Activated CD4-positive, alpha-beta memory T cell treated with anti-CD3 and anti-CD28 coated beads, Interleukin-2, amount 10 ng/mL, durations not matched to agents 7 days and 5 days (primary cell): ENCODE results near the gene SLC25A5. TPM values are rescaled to one million over a fixed set of nuclear protein-coding genes. Genes with fewer than 3 reads are reported as not detected.
"Not testable (repeated sequence)": the region's sequence is repeated elsewhere in the genome, so short reads cannot be mapped to it uniquely, and the experiment has no call there.

Experiments
- CTCF ChIA-PET: fragments of 350-600 bp; sonication (Branson Sonifier 250); formaldehyde crosslinking; loops from one replicate; lab custom pipeline; 2021; ENCODE audit warnings: antibody characterized with exemption, inconsistent platforms; lab: Charles Lee
- POLR2A ChIA-PET: fragments of 350-600 bp; sonication (Branson Sonifier 250); formaldehyde crosslinking; loops from one replicate; lab custom pipeline; 2021; ENCODE audit warnings: antibody characterized with exemption; lab: Charles Lee
- DNase-seq: peaks from one replicate; pipeline ENCODE4 v3.0.0-alpha.2; 2020
- H3K27ac Mint-ChIP-seq: one replicate; pipeline ENCODE4 v1.8.0; 2021; ENCODE audit warnings: mild to moderate bottlenecking, mixed read lengths
- H3K27me3 Mint-ChIP-seq: one replicate; pipeline ENCODE4 v1.8.0; 2021; ENCODE audit warnings: mixed read lengths
- H3K36me3 Mint-ChIP-seq: one replicate; pipeline ENCODE4 v1.8.0; 2021; ENCODE audit warnings: low read depth, mixed read lengths
- H3K4me1 Mint-ChIP-seq: one replicate; pipeline ENCODE4 v1.8.0; 2021; ENCODE audit warnings: mixed read lengths
- H3K4me3 Mint-ChIP-seq: one replicate; pipeline ENCODE4 v1.8.0; 2021; ENCODE audit warnings: mild to moderate bottlenecking, mixed read lengths
- H3K9me3 Mint-ChIP-seq: one replicate; pipeline ENCODE4 v1.8.0; 2021; ENCODE audit warnings: mixed read lengths
- total RNA-seq, 2 experiments: library from RNA; stranded (reverse); gene quantifications; one replicate each; pipeline ENCODE4 v1.2.3, GENCODE V29; 2021

The SLC25A5 gene
- total RNA-seq, 2 experiments from 2014 or later = 403 TPM

DNA sequence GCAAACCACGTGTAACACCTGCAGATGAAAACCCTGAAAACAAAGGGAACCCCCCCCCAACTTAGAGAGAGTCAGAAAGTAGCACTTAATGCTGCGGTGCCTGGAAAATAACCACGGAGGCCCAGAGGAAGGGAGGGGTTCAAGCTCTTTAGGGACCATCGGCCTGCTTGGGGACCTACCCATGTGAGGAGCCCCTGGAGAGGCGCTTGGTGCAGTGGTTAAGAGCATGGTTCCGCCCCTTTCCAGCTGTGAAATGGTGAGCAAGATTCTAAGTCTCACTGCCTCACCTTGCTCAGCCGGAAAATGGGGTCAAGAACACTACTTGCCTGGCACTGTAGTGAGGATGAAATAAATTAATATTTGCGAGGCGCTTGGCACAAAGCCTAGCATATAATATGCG lies 13.8 kb downstream of the SLC25A5 start:
- Mint-ChIP-seq H3K27ac (no peak overlapping the region), H3K27me3 (peaks cover 4% of the 10 kb centered on the region), H3K36me3 (no peaks in the 10 kb centered on the region), H3K9me3 (no peaks in the 10 kb centered on the region), H3K4me1 (peaks cover 9% of the 10 kb centered on the region), H3K4me3 (no peak overlapping the region)
- ChIA-PET CTCF (interaction anchor here (1.0 to 3.7 kb wide), 10 partner anchors 10 to 405 kb away, joined by 3 to 53 read pairs (median 5); partner anchors contain the start of genes SEPTIN6 and SLC25A5), POLR2A (interaction anchor here (5.6 kb wide), 1 partner anchor 12 kb away, joined by 49 read pairs; the partner anchor contains the start of gene SLC25A5)
- DNase-seq = no peak

DNA sequence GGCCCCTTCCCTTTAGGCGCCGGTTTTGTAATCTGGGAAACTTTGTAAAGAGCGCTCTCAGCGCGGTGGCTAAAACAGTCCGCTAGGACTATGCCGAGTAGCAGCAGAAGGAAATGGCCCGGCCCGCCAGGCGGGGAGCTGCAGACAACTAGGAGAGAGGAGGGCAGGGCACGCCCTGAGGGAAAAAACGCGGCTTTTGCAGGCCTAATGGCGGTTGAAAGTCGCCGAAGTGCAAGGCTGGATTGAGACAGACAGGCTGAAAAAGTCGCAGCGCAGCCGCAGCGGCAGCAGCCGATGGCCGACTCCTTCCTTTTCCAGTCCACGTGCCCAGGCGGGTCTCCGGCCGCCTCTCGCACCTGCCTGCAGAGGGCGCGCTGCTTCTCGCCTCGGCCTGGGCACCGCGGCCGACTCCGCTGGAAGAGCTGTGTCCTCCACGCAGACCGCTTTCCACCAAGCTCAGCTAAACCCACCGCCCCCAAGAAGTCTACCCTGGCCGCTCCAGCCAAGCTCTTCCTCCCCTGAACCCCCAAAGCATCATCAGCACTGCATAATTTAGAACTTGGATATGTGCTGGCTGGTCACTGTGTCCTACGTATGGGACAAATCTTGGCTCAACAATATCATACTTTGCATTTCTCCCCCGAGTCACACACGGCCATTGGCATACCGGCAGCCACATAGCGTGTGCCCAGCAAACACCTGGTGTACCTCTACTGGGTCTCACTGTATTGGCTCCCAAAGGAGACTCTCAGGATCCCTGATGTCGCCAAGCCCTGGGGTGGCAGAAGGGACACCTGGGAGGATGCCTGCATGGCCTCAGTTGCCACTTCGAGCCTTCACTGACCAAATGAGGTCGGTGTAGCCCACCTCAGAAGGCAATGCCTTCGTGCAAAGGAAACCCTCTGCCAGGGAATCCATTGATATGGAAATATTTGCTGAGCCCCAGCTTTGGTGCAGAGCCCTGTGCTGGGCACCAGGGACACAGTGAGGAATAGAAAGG lies 14.5 kb downstream of the SLC25A5 start:
- Mint-ChIP-seq H3K4me3 (peak overlapping the region; percentile 64), H3K9me3 (no peaks in the 10 kb centered on the region), H3K36me3 (no peaks in the 10 kb centered on the region), H3K27ac (peak overlapping the region; percentile 59), H3K27me3 (peaks cover 4% of the 10 kb centered on the region), H3K4me1 (peaks cover 9% of the 10 kb centered on the region)
- DNase-seq = peak; percentile 72
- POLR2A ChIA-PET = interaction anchor here (5.6 kb wide), 1 partner anchor 13 kb away, joined by 49 read pairs; the partner anchor contains the start of gene SLC25A5
- CTCF ChIA-PET = interaction anchor here (0.7 to 3.7 kb wide), 18 partner anchors 9 to 404 kb away, joined by 3 to 53 read pairs (median 4); partner anchors contain the start of genes SEPTIN6, SLC25A5 and SOWAHD

DNA sequence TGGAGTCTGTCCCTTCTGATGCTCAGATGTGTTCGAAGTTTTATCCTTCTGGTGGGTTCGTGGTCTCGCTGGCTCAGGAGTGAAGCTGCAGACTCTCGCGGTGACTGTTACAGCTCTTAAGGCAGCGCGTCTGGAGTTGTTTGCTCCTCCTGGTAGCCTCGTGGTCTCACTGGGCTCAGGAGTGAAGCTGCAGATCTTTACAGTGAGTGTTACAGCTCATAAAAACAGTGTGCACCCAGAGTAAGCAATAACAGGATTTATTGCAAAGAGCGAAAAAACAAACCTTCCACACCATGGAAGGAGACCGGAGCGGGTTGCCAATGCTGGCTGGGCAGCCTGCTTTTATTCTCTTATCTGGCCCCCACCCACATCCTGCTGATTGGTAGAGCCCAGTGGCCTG lies 18.5 kb downstream of the SLC25A5 start:
- Mint-ChIP-seq H3K27me3 (peaks cover 3% of the 10 kb centered on the region), H3K4me3 (no peak overlapping the region), H3K27ac (no peak overlapping the region), H3K9me3 (no peaks in the 10 kb centered on the region), H3K4me1 (peaks cover 12% of the 10 kb centered on the region), H3K36me3 (no peaks in the 10 kb centered on the region)
- CTCF ChIA-PET = interaction anchor here (0.6 to 1.4 kb wide), 3 partner anchors 13 to 410 kb away, joined by 4 to 5 read pairs (median 5); no protein-coding TSS in a partner anchor
- DNase-seq = no peak
- POLR2A ChIA-PET = interaction anchor here (0.9 kb wide), 1 partner anchor 18 kb away, joined by 4 read pairs; no protein-coding TSS in a partner anchor

DNA sequence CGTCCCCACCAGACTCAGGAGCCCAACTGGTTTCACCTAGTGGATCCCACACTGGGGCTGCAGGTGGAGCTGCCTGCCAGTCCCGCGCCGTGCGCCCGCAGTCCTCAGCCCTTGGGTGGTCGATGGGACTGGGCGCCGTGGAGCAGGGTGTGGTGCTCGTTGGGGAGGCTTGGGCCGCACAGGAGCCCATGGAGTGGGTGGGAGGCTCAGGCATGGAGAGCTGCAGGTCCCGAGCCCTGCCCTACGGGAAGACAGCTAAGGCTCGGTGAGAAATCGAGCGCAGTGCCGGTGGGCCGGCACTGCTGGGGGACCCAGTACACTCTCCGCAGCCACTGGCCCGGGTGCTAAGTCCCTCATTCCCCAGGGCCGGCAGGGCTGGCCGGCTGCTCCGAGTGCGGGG lies 19.5 kb downstream of the SLC25A5 start:
- H3K27ac Mint-ChIP-seq, H3K27me3 Mint-ChIP-seq, H3K9me3 Mint-ChIP-seq, H3K4me3 Mint-ChIP-seq, H3K4me1 Mint-ChIP-seq, H3K36me3 Mint-ChIP-seq, DNase-seq: not testable (repeated sequence)
- POLR2A ChIA-PET = interaction anchor here (1.3 kb wide), 1 partner anchor 20 kb away, joined by 4 read pairs; the partner anchor contains the start of gene SLC25A5
- CTCF ChIA-PET = interaction anchor here (0.6 to 2.2 kb wide), 3 partner anchors 16 to 267 kb away, joined by 4 to 5 read pairs (median 5); partner anchors contain the start of gene SLC25A5

DNA sequence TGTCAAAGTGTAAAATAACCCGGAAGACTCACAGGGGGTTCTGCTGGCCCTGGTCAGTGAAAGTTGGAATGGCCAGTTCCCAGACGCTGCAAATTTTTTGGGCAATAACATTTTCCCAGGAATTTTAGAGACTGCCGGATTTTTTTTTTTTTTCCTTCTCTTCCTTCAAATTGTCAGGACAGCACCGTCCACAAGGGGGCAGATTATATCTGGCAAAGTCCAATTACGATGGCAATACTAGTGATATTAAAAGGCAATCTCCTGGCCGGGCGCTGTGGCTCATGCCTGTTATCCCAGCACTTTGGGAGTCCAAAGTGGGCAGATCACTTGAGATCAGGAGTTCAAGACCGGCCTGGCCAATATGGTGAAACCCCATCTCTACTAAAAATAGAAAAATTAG lies 20.5 kb downstream of the SLC25A5 start:
- POLR2A ChIA-PET = interaction anchor here (0.6 to 1.3 kb wide), 3 partner anchors 15 to 76 kb away, joined by 3 to 5 read pairs (median 4); partner anchors contain the start of genes SLC25A5 and STEEP1
- Mint-ChIP-seq H3K27me3 (peaks cover 3% of the 10 kb centered on the region), H3K27ac (no peak overlapping the region)

DNA sequence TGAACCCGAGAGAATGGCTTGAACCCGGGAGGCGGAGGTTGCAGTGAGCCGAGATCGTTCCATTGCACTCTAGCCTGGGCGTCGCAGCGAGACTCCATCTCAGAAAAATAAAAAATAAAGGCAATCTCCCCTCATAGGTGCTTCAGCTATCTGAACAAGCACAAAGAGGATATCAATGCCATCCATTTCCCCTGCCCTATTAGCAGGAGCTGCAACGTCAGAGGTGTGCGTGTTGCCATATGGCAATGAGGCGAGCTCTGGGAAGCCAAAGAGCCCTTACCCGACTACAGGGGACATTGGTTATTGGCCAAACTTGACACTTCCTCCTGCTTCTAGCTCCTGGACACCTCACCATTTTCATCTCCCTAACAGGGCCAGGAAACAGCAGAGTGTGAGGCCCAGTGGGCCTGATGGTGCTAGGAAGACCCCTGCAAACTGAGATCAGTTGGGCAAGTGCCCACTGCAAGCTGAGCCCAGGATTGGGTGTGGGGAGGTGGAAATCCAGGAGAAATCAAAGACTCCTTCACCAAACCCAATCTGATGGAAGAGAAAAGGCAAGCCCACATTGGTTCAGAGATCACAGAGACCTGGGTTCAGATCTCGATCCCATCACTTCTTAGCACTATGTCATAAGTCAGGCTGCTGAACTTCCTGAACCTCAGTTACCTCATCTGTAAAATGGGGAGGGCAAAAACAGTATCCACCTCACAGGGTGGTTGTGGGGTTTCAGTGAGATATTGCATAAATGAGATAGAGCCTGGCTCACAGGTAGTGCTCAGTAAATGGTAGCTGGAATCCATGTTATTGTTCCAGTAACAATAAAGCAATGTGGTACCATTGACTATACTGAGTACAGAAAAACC lies 21.2 kb downstream of the SLC25A5 start:
- H3K36me3 Mint-ChIP-seq = no peaks in the 10 kb centered on the region
- no peak overlapping the region for H3K4me3 Mint-ChIP-seq
- no peak overlapping the region for H3K27ac Mint-ChIP-seq
- no peak for DNase-seq
- ChIA-PET POLR2A (interaction anchor here (0.6 to 1.3 kb wide), 3 partner anchors 14 to 75 kb away, joined by 3 to 5 read pairs (median 4); partner anchors contain the start of genes SLC25A5 and STEEP1), CTCF (interaction anchor here (0.6 to 2.2 kb wide), 4 partner anchors 16 to 47 kb away, joined by 3 to 5 read pairs (median 4); partner anchors contain the start of gene SLC25A5)
- no peaks in the 10 kb centered on the region for H3K9me3 Mint-ChIP-seq
- peaks cover 3% of the 10 kb centered on the region for H3K27me3 Mint-ChIP-seq
- peaks cover 3% of the 10 kb centered on the region for H3K4me1 Mint-ChIP-seq

More for the DNA sequence above, 20.5 kb downstream of the SLC25A5 start:
- DNase-seq = peak; percentile 32
- CTCF ChIA-PET = interaction anchor here (1.7 to 2.2 kb wide), 2 partner anchors 20 to 24 kb away, joined by 5 read pairs; partner anchors contain the start of gene SLC25A5
- Mint-ChIP-seq H3K4me1 (peaks cover 3% of the 10 kb centered on the region), H3K9me3 (no peaks in the 10 kb centered on the region), H3K36me3 (no peaks in the 10 kb centered on the region), H3K4me3 (no peak overlapping the region)

DNA sequence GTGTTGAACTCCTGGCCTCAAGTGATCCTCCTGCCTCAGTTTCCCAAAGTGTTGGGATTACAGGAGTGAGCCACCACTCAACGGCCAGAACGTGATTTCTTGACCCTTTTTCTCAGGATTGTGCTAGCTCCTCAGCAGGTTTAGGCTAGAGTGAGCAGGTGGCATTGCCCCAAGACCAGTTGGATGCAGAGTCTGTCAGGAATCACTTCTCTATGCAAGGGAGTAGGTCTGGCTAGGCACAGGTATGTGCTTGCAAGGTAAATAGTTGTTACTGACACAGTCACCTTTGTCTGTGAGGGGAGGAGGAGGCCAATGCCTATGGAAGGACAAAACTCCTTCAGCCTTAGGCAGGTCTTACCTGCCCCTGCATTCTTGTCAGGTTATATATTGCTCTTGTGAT lies 24.2 kb downstream of the SLC25A5 start:
- H3K36me3 Mint-ChIP-seq = no peaks in the 10 kb centered on the region
- no peaks in the 10 kb centered on the region for H3K9me3 Mint-ChIP-seq
- no peak overlapping the region for H3K4me3 Mint-ChIP-seq
- no peaks in the 10 kb centered on the region for H3K27me3 Mint-ChIP-seq
- no peak for DNase-seq
- H3K27ac Mint-ChIP-seq = no peak overlapping the region
- H3K4me1 Mint-ChIP-seq = peaks cover 17% of the 10 kb centered on the region
- POLR2A ChIA-PET = no interaction called here
- CTCF ChIA-PET = interaction anchor here (1.4 to 1.6 kb wide), 2 partner anchors 10 to 24 kb away, joined by 3 to 10 read pairs; no protein-coding TSS in a partner anchor

DNA sequence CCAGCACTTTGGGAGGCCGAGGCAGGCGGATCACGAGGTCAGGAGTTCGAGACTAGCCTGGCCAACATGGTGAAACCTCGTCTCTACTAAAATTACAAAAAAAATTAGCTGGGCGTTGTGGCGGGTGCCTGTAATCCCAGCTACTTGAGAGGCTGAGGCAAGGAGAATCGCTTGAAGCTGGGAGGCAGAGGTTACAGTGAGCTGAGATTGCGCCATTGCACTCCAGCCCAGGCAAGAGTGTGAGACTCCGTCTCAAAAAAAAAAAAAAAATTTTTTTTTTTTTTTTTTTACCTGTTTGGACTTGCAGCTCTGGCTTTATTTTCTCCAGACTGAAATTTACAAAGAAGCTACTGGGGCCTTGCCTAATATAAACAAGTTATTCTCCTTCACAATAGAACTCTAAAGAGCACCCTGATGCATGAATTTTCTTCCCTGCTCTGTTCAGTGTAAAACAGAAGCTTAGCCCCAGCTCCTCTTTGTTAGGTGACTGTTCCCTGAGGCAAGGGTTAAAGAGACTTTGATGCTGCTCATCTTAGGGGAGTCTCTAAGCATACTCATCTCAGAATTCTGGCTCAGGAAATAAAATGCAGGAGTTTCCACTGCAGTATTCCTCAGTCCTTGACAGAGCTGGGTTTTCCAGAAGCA lies 25.7 kb downstream of the SLC25A5 start:
- not testable (repeated sequence) for H3K36me3 Mint-ChIP-seq

DNA sequence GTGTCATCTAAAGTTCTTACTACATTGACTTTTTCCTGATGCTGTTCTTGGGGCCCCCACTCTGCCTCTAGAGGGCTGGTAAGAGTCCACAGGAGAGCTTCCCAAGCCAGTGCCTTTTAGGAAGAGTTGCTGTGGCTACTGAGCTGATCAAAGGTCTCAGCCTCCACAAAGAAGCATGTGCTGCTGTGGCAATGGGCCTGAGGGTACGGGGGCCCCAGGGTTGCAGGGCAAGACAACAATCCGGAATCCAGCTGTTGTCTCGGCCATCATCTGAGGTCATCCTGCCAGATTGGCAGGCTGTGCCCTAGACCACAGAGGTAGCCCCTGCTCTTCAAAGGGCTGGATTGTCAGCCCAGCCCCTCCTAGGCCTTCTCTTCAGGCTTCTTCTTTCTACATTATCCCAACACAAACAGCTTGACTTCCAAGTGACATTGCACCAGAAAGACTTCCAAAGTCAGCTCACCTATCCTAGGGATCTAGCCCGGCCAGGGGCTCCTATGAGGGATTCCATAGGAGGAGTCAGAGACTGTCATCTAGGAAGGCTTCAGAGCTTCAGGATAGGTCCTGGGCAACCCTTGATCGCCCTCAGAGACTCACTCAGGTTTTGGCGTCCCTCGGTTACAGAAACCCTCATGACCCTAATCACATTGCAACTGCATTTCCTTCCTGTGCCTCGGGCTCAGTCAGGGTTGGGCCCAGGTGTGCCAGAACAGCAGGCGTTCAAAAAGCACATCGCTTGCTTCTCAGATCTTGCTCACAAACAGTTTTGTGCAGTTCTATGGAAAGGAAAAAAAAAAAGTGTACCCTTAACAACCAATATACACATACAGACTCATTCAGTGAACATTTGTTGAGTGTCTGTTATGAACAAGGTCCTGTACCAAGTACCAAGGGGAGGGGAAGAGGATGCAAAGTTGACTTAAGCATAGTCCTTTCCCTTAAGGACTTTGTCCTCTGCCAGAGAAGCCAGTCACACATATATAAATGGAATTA lies 27.8 kb downstream of the SLC25A5 start:
- H3K27ac Mint-ChIP-seq = no peak overlapping the region
- POLR2A ChIA-PET = interaction anchor here (1.6 kb wide), 1 partner anchor 1001 kb away, joined by 3 read pairs; the partner anchor contains the start of gene DOCK11
- no peaks in the 10 kb centered on the region for H3K27me3 Mint-ChIP-seq

More for the DNA sequence above, 25.7 kb downstream of the SLC25A5 start:
- POLR2A ChIA-PET, H3K4me3 Mint-ChIP-seq, H3K9me3 Mint-ChIP-seq, H3K27me3 Mint-ChIP-seq, H3K27ac Mint-ChIP-seq, DNase-seq: not testable (repeated sequence)
- peaks cover 14% of the 10 kb centered on the region for H3K4me1 Mint-ChIP-seq
- CTCF ChIA-PET = interaction anchor here (0.9 to 2.6 kb wide), 3 partner anchors 9 to 298 kb away, joined by 3 to 12 read pairs (median 3); partner anchors contain the start of gene RPL39

DNA sequence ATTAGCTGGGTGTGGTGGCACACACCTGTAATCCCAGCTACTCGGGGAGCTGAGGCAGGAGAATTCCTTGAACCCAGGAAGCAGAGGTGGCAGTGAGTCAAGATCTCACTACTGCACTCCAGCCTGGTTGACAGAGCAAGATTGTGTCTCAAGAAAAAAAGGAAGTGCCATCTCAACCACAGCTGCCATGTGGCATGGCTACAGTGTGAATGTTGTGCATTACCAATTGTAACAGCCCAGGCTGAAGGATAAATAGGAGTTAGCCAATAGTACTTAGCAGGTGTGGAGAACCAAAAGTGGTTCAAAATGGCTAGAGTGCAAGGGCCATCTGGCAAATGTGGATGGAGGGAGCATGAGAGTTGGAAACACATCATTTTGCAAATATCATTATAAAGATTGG lies 28.9 kb downstream of the SLC25A5 start:
- Mint-ChIP-seq H3K27ac (no peak overlapping the region), H3K27me3 (no peaks in the 10 kb centered on the region), H3K9me3 (no peaks in the 10 kb centered on the region), H3K4me3 (no peak overlapping the region), H3K36me3 (no peaks in the 10 kb centered on the region), H3K4me1 (peaks cover 20% of the 10 kb centered on the region)
- DNase-seq = no peak
- ChIA-PET POLR2A (no interaction called here), CTCF (interaction anchor here (1.7 kb wide), 1 partner anchor 15 kb away, joined by 7 read pairs; no protein-coding TSS in a partner anchor)

More for the DNA sequence above, 27.8 kb downstream of the SLC25A5 start:
- no peaks in the 10 kb centered on the region for H3K9me3 Mint-ChIP-seq
- no peak overlapping the region for H3K4me3 Mint-ChIP-seq
- peaks cover 14% of the 10 kb centered on the region for H3K4me1 Mint-ChIP-seq
- CTCF ChIA-PET = interaction anchor here (1.7 to 2.6 kb wide), 2 partner anchors 13 kb away, joined by 7 to 12 read pairs; no protein-coding TSS in a partner anchor
- no peak for DNase-seq
- no peaks in the 10 kb centered on the region for H3K36me3 Mint-ChIP-seq
